H1 (cell line): ENCODE data around the gene CLUH. TPM values are rescaled to one million over a fixed set of nuclear protein-coding genes. Genes with fewer than 3 reads are reported as not detected.

Experiments used
- CTCF ChIA-PET: fragments of 300-600 bp; sonication (Branson Sonifier 250); formaldehyde crosslinking; loops from one replicate; lab custom pipeline; 2021; ENCODE audit not compliant: partially characterized antibody; lab: Charles Lee
- POLR2A ChIA-PET: fragments of 300-600 bp; sonication (Branson Sonifier 250); formaldehyde crosslinking; loops from one replicate; lab custom pipeline; 2021; ENCODE audit warnings: inconsistent platforms; ENCODE audit not compliant: partially characterized antibody; lab: Charles Lee
- DNase-seq, 2 experiments: peaks; one replicate each; pipeline versions ENCODE4 v3.0.0 to v3.0.0-alpha.2; 2010 to 2022; ENCODE audit warnings: low spot score in 2 of 2, low read depth in 1 of 2, mixed read lengths in 1 of 2
- FAIRE-seq: peaks from 2 replicates; lab custom pipeline; 2011; peaks lifted over from hg19 to GRCh38; lab: Jason Lieb, UNC
- H2AFZ ChIP-seq: 2 replicates; pipeline ENCODE4 v1.8.1; 2012; ENCODE audit warnings: low read length, inconsistent platforms
- H2AK5ac ChIP-seq: 2 replicates; pipeline ENCODE4 v1.6.1; 2013; ENCODE audit warnings: low read depth, low read length
- H2BK120ac ChIP-seq: replicated peaks from 2 replicates; pipeline ENCODE3; 2013; ENCODE audit warnings: low read depth, low read length, inconsistent platforms
- H2BK12ac ChIP-seq: 2 replicates; pipeline ENCODE4 v1.6.1; 2013; ENCODE audit warnings: low read depth, low read length
- H2BK15ac ChIP-seq: 2 replicates; pipeline ENCODE4 v1.6.1; 2013; ENCODE audit warnings: low read length
- H2BK20ac ChIP-seq: 2 replicates; pipeline ENCODE4 v1.6.1; 2013; ENCODE audit warnings: low read length
- H2BK5ac ChIP-seq: 2 replicates; pipeline ENCODE4 v1.6.1; 2013; ENCODE audit warnings: low read depth, low read length
- H3K14ac ChIP-seq: 2 replicates; pipeline ENCODE4 v1.6.1; 2013; ENCODE audit warnings: inconsistent platforms; ENCODE audit not compliant: insufficient read length
- H3K18ac ChIP-seq: 2 replicates; pipeline ENCODE4 v1.6.1; 2013; ENCODE audit warnings: low read length; ENCODE audit errors: extremely low read depth
- H3K23ac ChIP-seq: 2 replicates; pipeline ENCODE4 v1.6.1; 2013; ENCODE audit warnings: inconsistent platforms; ENCODE audit not compliant: insufficient read length
- H3K23me2 ChIP-seq: 2 replicates; pipeline ENCODE4 v1.6.1; 2013; ENCODE audit warnings: low read depth, low read length
- H3K27ac ChIP-seq: 2 replicates; pipeline ENCODE4 v1.6.1; 2011; ENCODE audit warnings: low read depth, low read length, inconsistent platforms
- H3K27me3 ChIP-seq, 4 experiments: replicated peaks in 1 of 4; 1 replicate in 1 of 4; 2 replicates in 3 of 4; pipeline versions ENCODE4 v1.6.1 to v1.8.1; 2011 to 2013; ENCODE audit warnings: low read length in 3 of 4, mild to moderate bottlenecking in 3 of 4, inconsistent platforms in 2 of 4, mixed read lengths in 2 of 4, moderate library complexity in 1 of 4; ENCODE audit not compliant: control insufficient read depth in 3 of 4, insufficient read depth in 3 of 4; ENCODE audit errors: extremely low read depth in 1 of 4
- H3K36me3 ChIP-seq, 4 experiments: 2 replicates each; pipeline versions ENCODE4 v1.6.1 to v1.8.1; 2011 to 2013; ENCODE audit warnings: mild to moderate bottlenecking in 4 of 4, low read length in 3 of 4, moderate library complexity in 2 of 4, control low read depth in 1 of 4, inconsistent platforms in 1 of 4; ENCODE audit not compliant: insufficient read depth in 4 of 4, control insufficient read depth in 2 of 4
- H3K4ac ChIP-seq: replicated peaks from 2 replicates; pipeline ENCODE3; 2013; ENCODE audit warnings: low read length, low read depth, mixed read lengths, inconsistent platforms; ENCODE audit not compliant: insufficient read length
- H3K4me1 ChIP-seq, 4 experiments: replicated peaks in 1 of 4; 1 replicate in 1 of 4; 2 replicates in 3 of 4; pipeline versions ENCODE4 v1.6.1 to v1.8.1; 2011 to 2013; ENCODE audit warnings: low read length in 3 of 4, inconsistent platforms in 2 of 4, mixed read lengths in 1 of 4; ENCODE audit not compliant: insufficient read depth in 4 of 4, control insufficient read depth in 3 of 4
- H3K4me2 ChIP-seq, 2 experiments: 2 replicates each; pipeline versions ENCODE4 v1.6.1 to v1.8.1; 2011 to 2013; ENCODE audit warnings: low read depth in 2 of 2, low read length in 2 of 2, control low read depth in 1 of 2, inconsistent platforms in 1 of 2, mild to moderate bottlenecking in 1 of 2; ENCODE audit not compliant: insufficient read depth in 1 of 2
- H3K4me3 ChIP-seq, 4 experiments: fragments of 200-600, 300-600 bp in 1 of 4; sonication (generic), shearing (Covaris generic), sonication (Bioruptor Twin) in 1 of 4; 2 replicates each; pipeline versions ENCODE4 v1.5.1 to v1.8.1; 2011 to 2016; ENCODE audit warnings: low read length in 4 of 4, low read depth in 3 of 4, control low read depth in 2 of 4, inconsistent platforms in 2 of 4, mild to moderate bottlenecking in 2 of 4, mixed read lengths in 1 of 4, moderate library complexity in 1 of 4; ENCODE audit not compliant: insufficient read depth in 2 of 4; ENCODE audit errors: extremely low read depth in 1 of 4
- H3K56ac ChIP-seq: replicated peaks from 2 replicates; pipeline ENCODE3; 2013; ENCODE audit warnings: low read depth, mild to moderate bottlenecking, mixed read lengths, low read length, inconsistent platforms; ENCODE audit not compliant: insufficient read length
- H3K79me1 ChIP-seq: 2 replicates; pipeline ENCODE4 v1.6.1; 2013; ENCODE audit warnings: low read depth, low read length, control low read depth
- H3K79me2 ChIP-seq, 2 experiments: 2 replicates each; pipeline versions ENCODE4 v1.6.1 to v1.8.1; 2012 to 2013; ENCODE audit warnings: low read length in 2 of 2, mild to moderate bottlenecking in 2 of 2, inconsistent platforms in 1 of 2; ENCODE audit not compliant: insufficient read depth in 2 of 2, control insufficient read depth in 1 of 2
- H3K9ac ChIP-seq, 4 experiments: replicated peaks in 1 of 4; 1 replicate in 1 of 4; 2 replicates in 3 of 4; pipeline versions ENCODE4 v1.6.1 to v1.8.1; 2011 to 2013; ENCODE audit warnings: low read depth in 3 of 4, low read length in 3 of 4, control low read depth in 2 of 4, mild to moderate bottlenecking in 2 of 4, moderate library complexity in 2 of 4, inconsistent platforms in 1 of 4; ENCODE audit errors: extremely low read depth in 1 of 4
- H3K9me3 ChIP-seq, 2 experiments: 2 replicates each; pipeline versions ENCODE4 v1.6.1 to v1.8.1; 2012 to 2013; ENCODE audit warnings: mild to moderate bottlenecking in 2 of 2, moderate library complexity in 2 of 2, control low read depth in 1 of 2, inconsistent platforms in 1 of 2, low read depth in 1 of 2, low read length in 1 of 2, mixed read lengths in 1 of 2; ENCODE audit not compliant: insufficient read depth in 2 of 2
- H4K20me1 ChIP-seq, 2 experiments: replicated peaks in 1 of 2; 2 replicates each; pipeline versions ENCODE3 to v1.8.1; 2011 to 2013; ENCODE audit warnings: inconsistent platforms in 2 of 2, low read length in 2 of 2, mild to moderate bottlenecking in 1 of 2; ENCODE audit not compliant: insufficient read depth in 2 of 2, control insufficient read depth in 1 of 2
- H4K5ac ChIP-seq: 2 replicates; pipeline ENCODE4 v1.6.1; 2013; ENCODE audit warnings: low read length, low read depth, mixed read lengths, inconsistent platforms; ENCODE audit not compliant: insufficient read length
- H4K8ac ChIP-seq: 2 replicates; pipeline ENCODE4 v1.8.0; 2013; ENCODE audit warnings: mild to moderate bottlenecking, moderate library complexity, low read length, inconsistent platforms; ENCODE audit not compliant: insufficient read depth; ENCODE audit errors: extremely low read depth
- H4K91ac ChIP-seq: replicated peaks from 2 replicates; pipeline ENCODE3; 2013; ENCODE audit warnings: low read length, mixed read lengths, inconsistent platforms; ENCODE audit not compliant: insufficient read length
- CEBPB ChIP-seq: IDR thresholded peaks from 2 replicates; pipeline ENCODE4 v1.6.1; 2012; ENCODE audit warnings: low read depth, low read length
- CHD1 ChIP-seq: IDR thresholded peaks from 2 replicates; pipeline ENCODE4 v1.6.1; 2012; ENCODE audit warnings: low read depth, low read length, improper control_type of control experiment
- SAP30 ChIP-seq: fragments of 300-600 bp; sonication (generic); IDR thresholded peaks from 2 replicates; pipeline ENCODE4 v1.7.1; 2012; ENCODE audit warnings: low read length, moderate library complexity, mild to moderate bottlenecking, inconsistent platforms; ENCODE audit not compliant: insufficient read depth, insufficient replicate concordance
- WGBS, 2 experiments: shearing (Covaris generic) in 1 of 2; methylation state at CpG; one replicate each; pipeline versions ENCODE4 v1.1.6 to v1.1.7; 2013 to 2015; ENCODE audit warnings: low lambda C conversion rate in 2 of 2, mixed read lengths in 2 of 2, inconsistent platforms in 1 of 2, low coverage in 1 of 2, missing lambda C conversion rate in 1 of 2; ENCODE audit not compliant: insufficient replicate concordance in 2 of 2, insufficient coverage in 1 of 2, insufficient read length in 1 of 2; ENCODE audit errors: extremely low coverage in 1 of 2, missing lambda C conversion rate in 1 of 2; 5-methylcytosine and 5-hydroxymethylcytosine counted together
- polyA plus RNA-seq, 7 experiments: library from polyadenylated mRNA; depleted of rRNA in 3 of 7; stranded (reverse) in 5 of 7; unstranded in 2 of 7; fragments of >200 nt in 5 of 7; fragments of 200-250 nt in 2 of 7; gene quantifications; 1 replicate in 5 of 7; 2 replicates in 1 of 7; 4 replicates in 1 of 7; pipeline versions ENCODE4 v1.2.1 to v1.2.3, GENCODE V29; 2011 to 2013; ENCODE audit warnings: missing spikeins in 2 of 7, mixed read lengths in 2 of 7
- total RNA-seq: library from RNA; stranded (reverse); fragmentation: NEBNext Ultra II Directional; extraction: Animal tissue kit (Norgen Biotek cat#: 25700); gene quantifications from 2 replicates; pipeline ENCODE4 v1.2.1, GENCODE V29; 2021

Gene CLUH
- total and polyA plus RNA-seq, 2 of the 8 experiments (the other 6 are each of a cell fraction or from before 2014, with no cell fraction given), result 33.6 to 98.6 TPM

- no peak overlapping the region for H2BK15ac ChIP-seq
- no peak overlapping the region for H2BK5ac ChIP-seq
- no peak overlapping the region for H3K27ac ChIP-seq
- CTCF ChIA-PET, result interaction anchor here (0.8 to 2.0 kb wide), 5 partner anchors 11 to 59 kb away, joined by 3 to 6 read pairs (median 4); no protein-coding TSS in a partner anchor
- no peak overlapping the region for H2BK120ac ChIP-seq
- H3K4me2 ChIP-seq, result no peak overlapping the region
- H4K8ac ChIP-seq, result no peak overlapping the region
- DNase-seq, result no peak
- H2BK20ac ChIP-seq, result no peak overlapping the region
- H3K23me2 ChIP-seq, result peaks cover 4% of the 10 kb centered on the region; the same call in 1 of the 2 replicates
- H4K91ac ChIP-seq, result no peak overlapping the region
- H3K18ac ChIP-seq, result no peak overlapping the region
- H3K9ac ChIP-seq, result no peak overlapping the region
- FAIRE-seq, result no peak
- no peak overlapping the region for H3K4ac ChIP-seq
- no peak overlapping the region for H3K4me3 ChIP-seq
- H3K79me1 ChIP-seq, result no peaks in the 10 kb centered on the region
- no peak overlapping the region for H2AK5ac ChIP-seq
- no peak overlapping the region for H3K56ac ChIP-seq
- 78% methylated on average over 11 of the region's 11 CpGs; no CpG with 5 or more reads in 1 of the 2 experiments for WGBS, 2 experiments
- H2AFZ ChIP-seq, result no peak overlapping the region
- POLR2A ChIA-PET, result interaction anchor here (0.6 to 0.9 kb wide), 2 partner anchors 13 to 18 kb away, joined by 3 read pairs; no protein-coding TSS in a partner anchor
- 0 out of 4 replicates have a peak, but pooled peaks cover 0 to 3% of the 10 kb centered on the region in 2 experiments for H3K79me2 ChIP-seq
- no peak overlapping the region for H4K5ac ChIP-seq
- peaks cover 0 to 6% (median 0%) of the 10 kb centered on the region in 4 experiments; a peak in 1 of 7 replicates for H3K4me1 ChIP-seq
- H3K14ac ChIP-seq, result no peak overlapping the region
- H3K27me3 ChIP-seq, result peaks cover 0 to 2% (median under 1%) of the 10 kb centered on the region in 4 experiments; a peak in 2 of 7 replicates
- no peaks in the 10 kb centered on the region for H3K9me3 ChIP-seq
- TF ChIP-seq CHD1, result no peak
- no peak for TF ChIP-seq CEBPB
- TF ChIP-seq SAP30, result no peak
- H4K20me1 ChIP-seq, result peaks cover 3 to 6% of the 10 kb centered on the region in 2 experiments
- H2BK12ac ChIP-seq, result no peak overlapping the region
- no peaks in the 10 kb centered on the region for H3K36me3 ChIP-seq
- H3K23ac ChIP-seq, result no peak overlapping the region
Measured at GRCh38 chr17:2745317-2746037, 33.9 kb upstream of the CLUH start.
